Measurements from ENCODE around the gene TRIM5.

The TRIM5 gene

DNA sequence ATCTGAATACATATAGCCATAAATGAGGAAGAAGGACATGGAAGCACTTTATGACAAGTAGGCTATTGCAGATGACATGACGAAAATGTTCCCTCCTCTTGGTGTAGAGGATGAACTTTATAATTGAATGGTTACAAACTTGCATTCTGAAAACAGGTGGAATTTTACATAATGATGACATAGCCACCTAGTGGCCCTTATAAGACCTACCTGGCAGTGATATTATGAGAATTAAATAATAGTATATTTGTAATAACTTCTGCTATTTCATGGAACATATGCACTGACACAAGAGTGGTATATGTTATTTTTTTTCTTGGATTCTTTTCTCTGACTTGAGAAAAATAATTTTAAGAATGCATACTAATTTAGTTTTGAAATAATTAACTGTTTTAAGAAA, 27.6 kb upstream of the TRIM5 start:
- TF ChIP-seq EZH2phosphoT487 (IDR thresholded peaks at IDR 0.05; ENCODE audit: borderline replicate concordance) (no peak), CTCF (conservative IDR thresholded peaks at IDR 0.05; ENCODE audit: low read length) (peak; percentile 56)
- H3K4me2 ChIP-seq (ENCODE audit: low read depth, low read length, poor library complexity, severe bottlenecking): no peak overlapping the region

GRCh38 chr11:5705688-5706087, 20.8 kb upstream of the TRIM5 start:
- Histone ChIP-seq H3K79me2 (ENCODE audit: insufficient read depth, low read length) (no peaks in the 10 kb centered on the region), H3K36me3 (ENCODE audit: insufficient read depth, low read length) (no peaks in the 10 kb centered on the region; the same call in 1 of the 2 replicates)
- no peak for TF ChIP-seq EZH2phosphoT487 (IDR thresholded peaks at IDR 0.05; ENCODE audit: borderline replicate concordance)
- no peak for TF ChIP-seq CTCF (conservative IDR thresholded peaks at IDR 0.05; ENCODE audit: low read length)

More for the DNA sequence above, 27.6 kb upstream of the TRIM5 start:
- no peak overlapping the region for H3K9ac ChIP-seq (ENCODE audit: low read depth, low read length, poor library complexity, severe bottlenecking)
- H3K9me2 ChIP-seq (replicated peaks; ENCODE audit: low read depth, low read length): no peaks in the 10 kb centered on the region
- H3K27me3 ChIP-seq (ENCODE audit: insufficient read depth, low read length, poor library complexity, severe bottlenecking): no peaks in the 10 kb centered on the region
- no peaks in the 10 kb centered on the region for H3K79me2 ChIP-seq (ENCODE audit: insufficient read depth, low read length)
- H3K9me3 ChIP-seq (ENCODE audit: insufficient read depth, low read depth, low read length): no peaks in the 10 kb centered on the region
- H3K4me3 ChIP-seq (ENCODE audit: low read length, poor library complexity, severe bottlenecking): no peak overlapping the region
- no peaks in the 10 kb centered on the region for H3F3A ChIP-seq (ENCODE audit: low read depth)
- H3K36me3 ChIP-seq (ENCODE audit: insufficient read depth, low read length): no peaks in the 10 kb centered on the region; the same call in 1 of the 2 replicates
- no peaks in the 10 kb centered on the region for H4K20me1 ChIP-seq (ENCODE audit: insufficient read depth, low read length, poor library complexity, severe bottlenecking)
- H2AFZ ChIP-seq (ENCODE audit: low read length): no peak overlapping the region
- no peaks in the 10 kb centered on the region for H3K4me1 ChIP-seq (ENCODE audit: insufficient read depth, low read length, poor library complexity, severe bottlenecking)

GRCh38 chr11:5703741-5704536, 19.1 kb upstream of the TRIM5 start:
- TF ChIP-seq EZH2phosphoT487 (IDR thresholded peaks at IDR 0.05; ENCODE audit: borderline replicate concordance) (no peak), CTCF (conservative IDR thresholded peaks at IDR 0.05; ENCODE audit: low read length) (no peak)
- no peaks in the 10 kb centered on the region for H3K9me2 ChIP-seq (replicated peaks; ENCODE audit: low read depth, low read length)
- H4K20me1 ChIP-seq (ENCODE audit: insufficient read depth, low read length, poor library complexity, severe bottlenecking): no peaks in the 10 kb centered on the region
- H3K27me3 ChIP-seq (ENCODE audit: insufficient read depth, low read length, poor library complexity, severe bottlenecking): no peaks in the 10 kb centered on the region
- no peaks in the 10 kb centered on the region for H3K4me1 ChIP-seq (ENCODE audit: insufficient read depth, low read length, poor library complexity, severe bottlenecking)
- no peak overlapping the region for H2AFZ ChIP-seq (ENCODE audit: low read length)
- no peak overlapping the region for H3K9ac ChIP-seq (ENCODE audit: low read depth, low read length, poor library complexity, severe bottlenecking)
- H3K4me3 ChIP-seq (ENCODE audit: low read length, poor library complexity, severe bottlenecking): no peak overlapping the region
- no peak overlapping the region for H3K4me2 ChIP-seq (ENCODE audit: low read depth, low read length, poor library complexity, severe bottlenecking)
- no peaks in the 10 kb centered on the region for H3K79me2 ChIP-seq (ENCODE audit: insufficient read depth, low read length)
- no peaks in the 10 kb centered on the region for H3K9me3 ChIP-seq (ENCODE audit: insufficient read depth, low read depth, low read length)
- H3F3A ChIP-seq (ENCODE audit: low read depth): no peaks in the 10 kb centered on the region
- no peaks in the 10 kb centered on the region; the same call in 1 of the 2 replicates for H3K36me3 ChIP-seq (ENCODE audit: insufficient read depth, low read length)

More at GRCh38 chr11:5705688-5706087, 20.8 kb upstream of the TRIM5 start:
- Histone ChIP-seq H3K27me3 (ENCODE audit: insufficient read depth, low read length, poor library complexity, severe bottlenecking) (no peaks in the 10 kb centered on the region), H4K20me1 (ENCODE audit: insufficient read depth, low read length, poor library complexity, severe bottlenecking) (no peaks in the 10 kb centered on the region), H3K9ac (ENCODE audit: low read depth, low read length, poor library complexity, severe bottlenecking) (no peak overlapping the region), H3K4me3 (ENCODE audit: low read length, poor library complexity, severe bottlenecking) (no peak overlapping the region), H3K9me2 (replicated peaks; ENCODE audit: low read depth, low read length) (no peaks in the 10 kb centered on the region), H3F3A (ENCODE audit: low read depth) (no peaks in the 10 kb centered on the region), H3K4me2 (ENCODE audit: low read depth, low read length, poor library complexity, severe bottlenecking) (no peak overlapping the region), H3K4me1 (ENCODE audit: insufficient read depth, low read length, poor library complexity, severe bottlenecking) (no peaks in the 10 kb centered on the region), H2AFZ (ENCODE audit: low read length) (no peak overlapping the region), H3K9me3 (ENCODE audit: insufficient read depth, low read depth, low read length) (no peaks in the 10 kb centered on the region)
